ENCODE results near the gene PDRG1. TPM values are rescaled to one million over a fixed set of nuclear protein-coding genes. Genes with fewer than 3 reads are reported as not detected.

The PDRG1 gene
- polyA plus RNA-seq, 2 donors: 6.8 to 13.8 TPM

- Histone ChIP-seq H3K27ac (ENCODE audit: low read depth in 2 of 2, low read length in 1 of 2) (no peak overlapping the region), H3K27me3 (ENCODE audit: control insufficient read depth in 1 of 2, insufficient read depth in 2 of 2, low read length in 2 of 2) (no peaks in the 10 kb centered on the region), H3K4me1 (ENCODE audit: control insufficient read depth in 2 of 2, insufficient read depth in 2 of 2, low read length in 1 of 2) (peaks cover 0 to 19% of the 10 kb centered on the region in 2 donors), H3K4me3 (ENCODE audit: low read depth in 1 of 2, low read length in 2 of 2) (no peak overlapping the region), H3K36me3 (ENCODE audit: control insufficient read depth in 2 of 2, insufficient read depth in 2 of 2, low read length in 1 of 2) (no peaks in the 10 kb centered on the region), H3K9me3 (ENCODE audit: control insufficient read depth in 2 of 2, insufficient read depth in 1 of 2, low read depth in 1 of 2, low read length in 1 of 2) (no peaks in the 10 kb centered on the region)
- 56 to 69% methylated on average over 7 of the region's 7 CpGs for WGBS, 2 donors
These were observed 36.2 kb downstream of the PDRG1 start for GRCh38 chr20:31915491-31916280.

GRCh38 chr20:31914170-31914569 is 37.7 kb downstream of the PDRG1 start:
- H3K4me1 ChIP-seq (ENCODE audit: control insufficient read depth in 2 of 2, insufficient read depth in 2 of 2, low read length in 1 of 2): peaks cover 0 to 10% of the 10 kb centered on the region in 2 donors
- 78 to 82% methylated on average over 5 of the region's 5 CpGs for WGBS, 2 donors
- peak overlapping the region in 1 of 2 donors; percentile 50 for H3K27ac ChIP-seq (ENCODE audit: low read depth in 2 of 2, low read length in 1 of 2)
- H3K36me3 ChIP-seq (ENCODE audit: control insufficient read depth in 2 of 2, insufficient read depth in 2 of 2, low read length in 1 of 2): no peaks in the 10 kb centered on the region
- no peaks in the 10 kb centered on the region for H3K27me3 ChIP-seq (ENCODE audit: control insufficient read depth in 1 of 2, insufficient read depth in 2 of 2, low read length in 2 of 2)
- no peaks in the 10 kb centered on the region for H3K9me3 ChIP-seq (ENCODE audit: control insufficient read depth in 2 of 2, insufficient read depth in 1 of 2, low read depth in 1 of 2, low read length in 1 of 2)
- H3K4me3 ChIP-seq (ENCODE audit: low read depth in 1 of 2, low read length in 2 of 2): no peak overlapping the region

GRCh38 chr20:31913431-31914157 is 38.3 kb downstream of the PDRG1 start:
- 79 to 81% methylated on average over 15 of the region's 15 CpGs for WGBS, 2 donors
- H3K4me3 ChIP-seq (ENCODE audit: low read depth in 1 of 2, low read length in 2 of 2): no peak overlapping the region
- no peaks in the 10 kb centered on the region for H3K36me3 ChIP-seq (ENCODE audit: control insufficient read depth in 2 of 2, insufficient read depth in 2 of 2, low read length in 1 of 2)
- H3K27ac ChIP-seq (ENCODE audit: low read depth in 2 of 2, low read length in 1 of 2): no peak overlapping the region
- H3K4me1 ChIP-seq (ENCODE audit: control insufficient read depth in 2 of 2, insufficient read depth in 2 of 2, low read length in 1 of 2): peaks cover 0 to 5% of the 10 kb centered on the region in 2 donors
- no peaks in the 10 kb centered on the region for H3K27me3 ChIP-seq (ENCODE audit: control insufficient read depth in 1 of 2, insufficient read depth in 2 of 2, low read length in 2 of 2)
- H3K9me3 ChIP-seq (ENCODE audit: control insufficient read depth in 2 of 2, insufficient read depth in 1 of 2, low read depth in 1 of 2, low read length in 1 of 2): no peaks in the 10 kb centered on the region

GRCh38 chr20:31910071-31910803 is 41.6 kb downstream of the PDRG1 start:
- Histone ChIP-seq H3K4me3 (ENCODE audit: low read depth in 1 of 2, low read length in 2 of 2) (no peak overlapping the region), H3K27me3 (ENCODE audit: control insufficient read depth in 1 of 2, insufficient read depth in 2 of 2, low read length in 2 of 2) (no peaks in the 10 kb centered on the region), H3K27ac (ENCODE audit: low read depth in 2 of 2, low read length in 1 of 2) (no peak overlapping the region), H3K4me1 (ENCODE audit: control insufficient read depth in 2 of 2, insufficient read depth in 2 of 2, low read length in 1 of 2) (peaks cover 2 to 5% of the 10 kb centered on the region in 2 donors), H3K36me3 (ENCODE audit: control insufficient read depth in 2 of 2, insufficient read depth in 2 of 2, low read length in 1 of 2) (no peaks in the 10 kb centered on the region), H3K9me3 (ENCODE audit: control insufficient read depth in 2 of 2, insufficient read depth in 1 of 2, low read depth in 1 of 2, low read length in 1 of 2) (no peaks in the 10 kb centered on the region)
- 79 to 82% methylated on average over 4 of the region's 4 CpGs for WGBS, 2 donors

- Histone ChIP-seq H3K9me3 (ENCODE audit: control insufficient read depth in 2 of 2, insufficient read depth in 1 of 2, low read depth in 1 of 2, low read length in 1 of 2) (no peaks in the 10 kb centered on the region), H3K27ac (ENCODE audit: low read depth in 2 of 2, low read length in 1 of 2) (no peak overlapping the region), H3K27me3 (ENCODE audit: control insufficient read depth in 1 of 2, insufficient read depth in 2 of 2, low read length in 2 of 2) (no peaks in the 10 kb centered on the region), H3K4me1 (ENCODE audit: control insufficient read depth in 2 of 2, insufficient read depth in 2 of 2, low read length in 1 of 2) (peaks cover 2 to 5% of the 10 kb centered on the region in 2 donors), H3K36me3 (ENCODE audit: control insufficient read depth in 2 of 2, insufficient read depth in 2 of 2, low read length in 1 of 2) (no peaks in the 10 kb centered on the region), H3K4me3 (ENCODE audit: low read depth in 1 of 2, low read length in 2 of 2) (no peak overlapping the region)
- 87 to 89% methylated on average over 17 of the region's 17 CpGs for WGBS, 2 donors
These were observed 42.4 kb downstream of the PDRG1 start for GRCh38 chr20:31909253-31910070.

- H3K36me3 ChIP-seq (ENCODE audit: control insufficient read depth in 2 of 2, insufficient read depth in 2 of 2, low read length in 1 of 2): no peaks in the 10 kb centered on the region
- no peaks in the 10 kb centered on the region for H3K27me3 ChIP-seq (ENCODE audit: control insufficient read depth in 1 of 2, insufficient read depth in 2 of 2, low read length in 2 of 2)
- H3K27ac ChIP-seq (ENCODE audit: low read depth in 2 of 2, low read length in 1 of 2): no peak overlapping the region
- no peak overlapping the region for H3K4me3 ChIP-seq (ENCODE audit: low read depth in 1 of 2, low read length in 2 of 2)
- H3K9me3 ChIP-seq (ENCODE audit: control insufficient read depth in 2 of 2, insufficient read depth in 1 of 2, low read depth in 1 of 2, low read length in 1 of 2): no peaks in the 10 kb centered on the region
- WGBS, 2 donors: 68 to 72% methylated on average over 11 of the region's 11 CpGs
- H3K4me1 ChIP-seq (ENCODE audit: control insufficient read depth in 2 of 2, insufficient read depth in 2 of 2, low read length in 1 of 2): peaks cover 2 to 5% of the 10 kb centered on the region in 2 donors
These were observed 43.4 kb downstream of the PDRG1 start for GRCh38 chr20:31908424-31908823.

GRCh38 chr20:31908016-31908415 is 43.8 kb downstream of the PDRG1 start:
- H3K9me3 ChIP-seq (ENCODE audit: control insufficient read depth in 2 of 2, insufficient read depth in 1 of 2, low read depth in 1 of 2, low read length in 1 of 2): no peaks in the 10 kb centered on the region
- no peak overlapping the region for H3K4me3 ChIP-seq (ENCODE audit: low read depth in 1 of 2, low read length in 2 of 2)
- H3K27ac ChIP-seq (ENCODE audit: low read depth in 2 of 2, low read length in 1 of 2): no peak overlapping the region
- H3K36me3 ChIP-seq (ENCODE audit: control insufficient read depth in 2 of 2, insufficient read depth in 2 of 2, low read length in 1 of 2): no peaks in the 10 kb centered on the region
- no peaks in the 10 kb centered on the region for H3K27me3 ChIP-seq (ENCODE audit: control insufficient read depth in 1 of 2, insufficient read depth in 2 of 2, low read length in 2 of 2)
- peaks cover 2 to 5% of the 10 kb centered on the region in 2 donors for H3K4me1 ChIP-seq (ENCODE audit: control insufficient read depth in 2 of 2, insufficient read depth in 2 of 2, low read length in 1 of 2)
- WGBS, 2 donors: 66 to 72% methylated on average over 5 of the region's 5 CpGs

- H3K4me1 ChIP-seq (ENCODE audit: control insufficient read depth in 2 of 2, insufficient read depth in 2 of 2, low read length in 1 of 2): peaks cover 2% of the 10 kb centered on the region in 2 donors
These were observed 44.8 kb downstream of the PDRG1 start for GRCh38 chr20:31907046-31907445.

GRCh38 chr20:31906001-31906400 is 45.8 kb downstream of the PDRG1 start:
- H3K4me3 ChIP-seq (ENCODE audit: low read depth in 1 of 2, low read length in 2 of 2): no peak overlapping the region
- peaks cover 0 to 2% of the 10 kb centered on the region in 2 donors for H3K4me1 ChIP-seq (ENCODE audit: control insufficient read depth in 2 of 2, insufficient read depth in 2 of 2, low read length in 1 of 2)
- H3K27ac ChIP-seq (ENCODE audit: low read depth in 2 of 2, low read length in 1 of 2): no peak overlapping the region
- no peaks in the 10 kb centered on the region for H3K36me3 ChIP-seq (ENCODE audit: control insufficient read depth in 2 of 2, insufficient read depth in 2 of 2, low read length in 1 of 2)
- no peaks in the 10 kb centered on the region for H3K27me3 ChIP-seq (ENCODE audit: control insufficient read depth in 1 of 2, insufficient read depth in 2 of 2, low read length in 2 of 2)
- no peaks in the 10 kb centered on the region for H3K9me3 ChIP-seq (ENCODE audit: control insufficient read depth in 2 of 2, insufficient read depth in 1 of 2, low read depth in 1 of 2, low read length in 1 of 2)
- 71 to 83% methylated on average over 5 of the region's 5 CpGs for WGBS, 2 donors

More at GRCh38 chr20:31907046-31907445, 44.8 kb downstream of the PDRG1 start:
- Histone ChIP-seq H3K27ac (ENCODE audit: low read depth in 2 of 2, low read length in 1 of 2) (no peak overlapping the region), H3K27me3 (ENCODE audit: control insufficient read depth in 1 of 2, insufficient read depth in 2 of 2, low read length in 2 of 2) (no peaks in the 10 kb centered on the region), H3K36me3 (ENCODE audit: control insufficient read depth in 2 of 2, insufficient read depth in 2 of 2, low read length in 1 of 2) (no peaks in the 10 kb centered on the region), H3K9me3 (ENCODE audit: control insufficient read depth in 2 of 2, insufficient read depth in 1 of 2, low read depth in 1 of 2, low read length in 1 of 2) (no peaks in the 10 kb centered on the region), H3K4me3 (ENCODE audit: low read depth in 1 of 2, low read length in 2 of 2) (no peak overlapping the region)
- 91 to 92% methylated on average over 5 of the region's 5 CpGs for WGBS, 2 donors

All from esophagus (tissue), 2 donors.